Gastrocnemius medialis (tissue), 4 donors: ENCODE results near the gene TLR5.

ENCODE experiments used
- CTCF ChIP-seq, 5 experiments: fragments of 450-650 bp in 3 of 5; fragments of 200-600 bp in 2 of 5; sonication (generic) in 2 of 5; IDR thresholded peaks in 4 of 5; conservative IDR thresholded peaks in 1 of 5; 1 replicate in 4 of 5; 2 replicates in 1 of 5; pipeline ENCODE4 v1.5.1; 2016 to 2019; ENCODE audit warnings: antibody characterized with exemption in 5 of 5, mild to moderate bottlenecking in 3 of 5, moderate library complexity in 3 of 5
- POLR2A ChIP-seq, 2 donors: fragments of 450-650 bp; IDR thresholded peaks; one replicate each; pipeline ENCODE4 v1.6.1; 2017; ENCODE audit warnings: antibody characterized with exemption in 2 of 2, mild to moderate bottlenecking in 2 of 2, moderate library complexity in 2 of 2

- TF ChIP-seq CTCF (IDR thresholded peaks at IDR 0.05 in 4 of 5, conservative IDR thresholded peaks at IDR 0.05 in 1 of 5) (no peak), POLR2A (IDR thresholded peaks at IDR 0.05) (no peak)
Measured at GRCh38 chr1:223095870-223096269, 47.2 kb downstream of the TLR5 start.
